Stimulated activated naive CD8-positive, alpha-beta T cell treated with anti-CD3 and anti-CD28 coated beads, Interleukin-15, Interleukin-2, amounts not matched to agents 100 ng/mL and 50 ng/mL, for 24 hours (primary cell): ENCODE data around the gene CNGA2.

Experiments used
- H3K27ac Mint-ChIP-seq: one replicate; pipeline ENCODE4 v1.8.0; 2021; ENCODE audit warnings: mild to moderate bottlenecking, mixed read lengths
- H3K27me3 Mint-ChIP-seq: one replicate; pipeline ENCODE4 v1.8.0; 2021; ENCODE audit warnings: mixed read lengths
- H3K36me3 Mint-ChIP-seq: one replicate; pipeline ENCODE4 v1.8.0; 2021; ENCODE audit warnings: low read depth, mixed read lengths
- H3K4me1 Mint-ChIP-seq: one replicate; pipeline ENCODE4 v1.8.0; 2021; ENCODE audit warnings: low read depth, mixed read lengths
- H3K4me3 Mint-ChIP-seq: one replicate; pipeline ENCODE4 v1.8.0; 2021; ENCODE audit warnings: mild to moderate bottlenecking, mixed read lengths
- H3K9me3 Mint-ChIP-seq: one replicate; pipeline ENCODE4 v1.8.0; 2021; ENCODE audit warnings: mixed read lengths

CNGA2 gene

DNA sequence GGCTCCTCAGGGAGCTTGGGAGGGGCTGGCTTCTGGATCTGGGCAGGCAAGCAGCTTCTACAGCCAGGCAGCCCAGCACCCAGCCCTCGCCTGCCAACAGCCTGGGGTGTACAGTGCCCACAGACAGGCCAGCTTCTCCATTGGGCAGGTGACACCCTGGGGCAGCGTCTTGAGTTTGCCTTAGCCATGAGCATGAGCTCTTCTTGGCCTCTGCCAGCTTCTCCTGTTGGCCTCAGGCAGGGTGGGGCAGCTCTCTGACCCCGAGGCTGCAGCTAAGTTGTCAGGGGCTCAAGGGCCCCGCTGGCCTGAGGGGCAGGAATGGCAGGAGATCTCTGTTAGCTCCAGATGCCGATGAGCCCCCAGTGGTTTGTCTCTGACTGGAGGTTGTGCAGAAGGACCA lies 7.8 kb upstream of the CNGA2 start:
- no peak overlapping the region for H3K4me3 Mint-ChIP-seq
- H3K36me3 Mint-ChIP-seq = no peaks in the 10 kb centered on the region
- no peaks in the 10 kb centered on the region for H3K9me3 Mint-ChIP-seq
- no peak overlapping the region for H3K27ac Mint-ChIP-seq
- H3K4me1 Mint-ChIP-seq = no peaks in the 10 kb centered on the region
- no peaks in the 10 kb centered on the region for H3K27me3 Mint-ChIP-seq

DNA sequence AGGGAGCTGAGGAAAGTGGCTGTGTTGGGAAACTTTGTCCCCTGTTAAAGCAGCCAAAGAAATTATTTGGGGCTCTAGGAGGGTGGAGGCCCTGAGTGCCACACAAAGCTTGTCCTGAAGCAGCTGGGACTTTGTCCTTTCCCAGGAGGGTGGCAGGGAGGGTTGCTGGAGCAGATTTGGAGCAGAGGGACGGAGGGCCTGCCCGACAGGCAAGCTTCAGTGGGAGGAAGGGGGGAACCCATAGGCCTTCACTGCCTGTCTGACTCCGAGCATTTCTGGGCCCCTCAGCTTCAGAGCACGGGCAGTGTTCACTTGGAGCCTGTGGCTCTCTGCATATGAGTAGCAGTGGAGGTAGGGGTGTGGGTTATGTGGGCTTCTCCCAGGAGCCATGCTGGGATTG lies 7.2 kb upstream of the CNGA2 start:
- no peaks in the 10 kb centered on the region for H3K9me3 Mint-ChIP-seq
- no peak overlapping the region for H3K4me3 Mint-ChIP-seq
- no peaks in the 10 kb centered on the region for H3K36me3 Mint-ChIP-seq
- no peak overlapping the region for H3K27ac Mint-ChIP-seq
- no peaks in the 10 kb centered on the region for H3K4me1 Mint-ChIP-seq
- H3K27me3 Mint-ChIP-seq = no peaks in the 10 kb centered on the region

DNA sequence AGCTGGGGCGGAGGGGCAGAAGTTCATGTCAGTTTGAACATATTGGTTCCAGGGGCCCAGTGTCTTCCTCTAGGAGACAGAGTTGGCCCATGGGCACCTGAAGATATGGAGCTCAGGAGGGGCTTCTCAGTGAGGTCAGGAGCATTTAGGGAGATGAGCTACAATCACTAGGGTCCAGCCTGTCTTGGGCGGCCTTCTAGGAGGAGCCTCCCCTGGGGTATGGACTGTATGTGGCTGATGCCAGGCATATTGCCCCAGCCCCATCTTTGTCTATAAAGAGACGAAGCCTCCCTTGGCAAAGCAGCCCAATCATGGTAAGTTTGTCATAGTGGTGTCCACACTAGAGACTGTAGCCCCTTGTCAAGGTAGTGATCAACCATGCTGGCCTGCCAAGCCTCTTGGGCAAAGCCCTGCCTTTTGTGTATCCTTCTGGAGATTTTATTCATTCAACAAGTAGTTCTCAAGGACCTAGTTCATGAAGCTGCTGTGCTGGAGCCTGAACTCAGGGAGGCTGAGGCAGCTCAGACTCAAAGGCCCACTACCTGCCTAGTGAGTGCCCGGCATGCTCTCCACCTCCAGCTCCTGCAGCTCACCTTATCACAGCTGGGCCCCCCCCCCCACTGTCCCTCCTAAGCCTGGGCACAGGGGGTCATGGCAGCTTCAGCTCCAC lies 5.4 kb upstream of the CNGA2 start:
- no peaks in the 10 kb centered on the region for H3K9me3 Mint-ChIP-seq
- H3K4me1 Mint-ChIP-seq = no peaks in the 10 kb centered on the region
- H3K27ac Mint-ChIP-seq = no peak overlapping the region
- no peak overlapping the region for H3K4me3 Mint-ChIP-seq
- H3K27me3 Mint-ChIP-seq = peaks cover 10% of the 10 kb centered on the region
- H3K36me3 Mint-ChIP-seq = no peaks in the 10 kb centered on the region

DNA sequence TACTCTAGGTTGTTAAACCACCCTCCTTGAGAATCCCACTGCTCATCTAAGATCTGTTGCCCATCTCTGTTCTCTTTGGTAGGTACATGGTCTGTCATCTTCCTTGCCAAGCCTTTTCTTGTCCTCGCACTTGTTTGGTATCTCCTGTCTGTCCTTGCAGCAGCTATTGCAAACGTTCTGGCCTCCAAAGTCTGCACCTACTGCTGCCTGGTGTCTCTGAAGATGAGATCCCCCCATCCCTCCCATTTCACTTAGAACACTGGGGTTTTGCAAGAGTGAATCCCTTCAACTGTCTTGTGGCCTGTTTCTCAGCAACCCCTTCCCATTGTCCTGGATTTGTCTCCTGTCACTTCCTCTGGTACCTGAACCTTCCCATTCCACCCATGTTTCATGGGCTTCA lies 673 bp downstream of the CNGA2 start:
- H3K36me3 Mint-ChIP-seq = no peaks in the 10 kb centered on the region
- H3K4me1 Mint-ChIP-seq = no peaks in the 10 kb centered on the region
- no peaks in the 10 kb centered on the region for H3K9me3 Mint-ChIP-seq
- H3K27ac Mint-ChIP-seq = no peak overlapping the region
- no peak overlapping the region for H3K4me3 Mint-ChIP-seq
- peaks cover 14% of the 10 kb centered on the region for H3K27me3 Mint-ChIP-seq

DNA sequence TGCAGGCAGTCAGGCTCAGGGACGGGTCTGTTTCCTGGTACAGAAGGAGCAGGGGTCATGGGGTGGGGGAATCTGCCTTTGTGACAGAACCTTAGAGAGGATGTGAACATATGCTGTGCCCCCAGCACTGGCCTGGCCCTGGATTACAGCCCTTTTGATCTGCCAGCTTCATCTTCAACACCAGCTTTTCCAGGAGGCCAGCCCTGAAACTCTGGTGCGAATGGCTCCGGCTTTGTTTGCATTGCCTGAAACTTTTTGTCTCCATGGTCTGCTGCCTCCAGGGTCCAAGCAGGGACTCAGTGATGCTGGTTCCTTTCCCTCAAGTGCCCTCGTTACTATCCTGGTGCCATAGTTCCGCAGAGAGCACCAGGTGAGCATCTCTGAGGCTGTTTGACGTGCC lies 2.1 kb downstream of the CNGA2 start:
- H3K36me3 Mint-ChIP-seq = no peaks in the 10 kb centered on the region
- H3K4me1 Mint-ChIP-seq = no peaks in the 10 kb centered on the region
- no peak overlapping the region for H3K27ac Mint-ChIP-seq
- no peaks in the 10 kb centered on the region for H3K9me3 Mint-ChIP-seq
- peaks cover 14% of the 10 kb centered on the region for H3K27me3 Mint-ChIP-seq
- no peak overlapping the region for H3K4me3 Mint-ChIP-seq

DNA sequence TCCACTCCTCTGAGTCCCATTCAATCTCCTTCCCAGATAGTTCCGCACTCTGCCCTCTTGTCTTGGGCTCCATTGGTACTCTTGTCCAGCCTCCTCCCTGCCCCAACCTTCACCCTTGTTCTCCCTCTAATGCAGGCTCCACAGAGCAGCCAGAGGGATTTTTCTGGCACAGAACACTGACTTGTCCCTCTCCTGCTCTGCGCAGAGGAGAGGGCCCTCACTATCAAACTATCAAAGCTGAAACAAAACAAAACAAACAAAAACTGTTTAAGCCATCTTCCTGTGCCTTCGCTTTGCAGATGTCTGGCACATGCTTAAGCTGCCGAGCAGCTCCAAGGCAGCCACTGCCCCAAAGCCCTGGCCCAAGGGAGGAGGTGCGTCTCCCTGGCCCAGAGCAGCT lies 2.9 kb downstream of the CNGA2 start:
- no peaks in the 10 kb centered on the region for H3K4me1 Mint-ChIP-seq
- H3K27me3 Mint-ChIP-seq = peaks cover 14% of the 10 kb centered on the region
- no peaks in the 10 kb centered on the region for H3K36me3 Mint-ChIP-seq
- no peak overlapping the region for H3K27ac Mint-ChIP-seq
- H3K9me3 Mint-ChIP-seq = no peaks in the 10 kb centered on the region
- H3K4me3 Mint-ChIP-seq = no peak overlapping the region

DNA sequence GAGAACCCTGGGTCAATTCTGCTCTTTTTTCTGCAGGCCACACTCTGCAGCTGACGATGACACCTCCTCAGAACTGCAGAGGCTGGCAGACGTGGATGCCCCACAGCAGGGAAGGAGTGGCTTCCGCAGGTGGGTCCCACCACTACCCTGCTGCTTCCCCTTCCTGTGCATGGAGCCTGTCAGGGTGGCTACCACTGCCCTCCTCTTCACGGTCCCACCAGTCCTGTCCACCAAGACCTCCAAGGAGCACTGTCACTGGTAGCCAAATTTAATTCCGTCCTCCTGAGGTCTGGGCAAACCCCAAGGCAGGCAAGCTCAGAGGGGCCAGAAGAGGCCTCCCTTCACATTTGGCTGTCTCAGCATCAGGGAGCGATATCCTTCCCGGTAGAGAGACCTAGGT lies 4.2 kb downstream of the CNGA2 start:
- Mint-ChIP-seq H3K27me3 (peaks cover 8% of the 10 kb centered on the region), H3K4me3 (no peak overlapping the region), H3K4me1 (no peaks in the 10 kb centered on the region), H3K27ac (no peak overlapping the region), H3K36me3 (no peaks in the 10 kb centered on the region), H3K9me3 (no peaks in the 10 kb centered on the region)

DNA sequence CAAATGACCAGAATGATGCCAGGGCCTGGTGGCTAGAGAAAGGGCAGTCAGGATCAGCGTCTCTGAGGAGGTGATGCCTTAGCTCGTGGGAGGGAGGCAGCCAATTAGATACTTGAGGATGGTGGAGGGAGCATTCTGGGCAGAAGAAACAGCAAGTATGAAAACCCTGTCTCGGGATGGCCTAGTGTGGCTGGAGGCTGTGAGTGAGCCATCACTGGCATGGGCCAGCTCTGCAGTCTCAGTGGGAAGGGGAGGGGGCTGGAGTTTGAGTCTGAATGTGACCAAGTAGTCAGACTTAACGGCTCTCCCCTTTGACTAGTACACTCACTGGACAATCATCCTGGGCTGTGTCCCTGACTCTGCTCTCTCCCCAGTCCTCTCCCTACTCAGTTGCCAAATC lies 7.1 kb downstream of the CNGA2 start:
- Mint-ChIP-seq H3K4me3 (no peak overlapping the region), H3K4me1 (no peaks in the 10 kb centered on the region), H3K27me3 (no peaks in the 10 kb centered on the region), H3K9me3 (no peaks in the 10 kb centered on the region), H3K27ac (no peak overlapping the region), H3K36me3 (no peaks in the 10 kb centered on the region)

DNA sequence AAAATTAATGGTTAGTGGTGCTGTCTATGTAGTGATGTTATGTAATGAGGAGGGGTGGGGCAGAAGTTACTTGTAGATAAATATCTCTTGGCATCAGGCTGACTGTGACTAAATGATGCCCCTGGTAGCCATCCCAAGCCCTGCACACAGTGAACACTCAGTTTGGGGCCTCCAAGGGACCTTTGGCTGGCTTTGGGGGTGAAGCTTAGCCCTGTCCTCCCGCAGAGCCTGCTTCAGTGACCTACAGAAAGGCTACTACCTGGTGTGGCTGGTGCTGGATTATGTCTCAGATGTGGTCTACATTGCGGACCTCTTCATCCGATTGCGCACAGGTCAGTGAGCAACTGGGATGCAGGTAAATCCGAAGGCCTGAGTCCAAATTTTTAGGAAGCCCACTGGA lies 7.8 kb downstream of the CNGA2 start:
- Mint-ChIP-seq H3K9me3 (no peaks in the 10 kb centered on the region), H3K27me3 (no peaks in the 10 kb centered on the region), H3K4me1 (no peaks in the 10 kb centered on the region), H3K36me3 (no peaks in the 10 kb centered on the region), H3K4me3 (no peak overlapping the region), H3K27ac (no peak overlapping the region)

DNA sequence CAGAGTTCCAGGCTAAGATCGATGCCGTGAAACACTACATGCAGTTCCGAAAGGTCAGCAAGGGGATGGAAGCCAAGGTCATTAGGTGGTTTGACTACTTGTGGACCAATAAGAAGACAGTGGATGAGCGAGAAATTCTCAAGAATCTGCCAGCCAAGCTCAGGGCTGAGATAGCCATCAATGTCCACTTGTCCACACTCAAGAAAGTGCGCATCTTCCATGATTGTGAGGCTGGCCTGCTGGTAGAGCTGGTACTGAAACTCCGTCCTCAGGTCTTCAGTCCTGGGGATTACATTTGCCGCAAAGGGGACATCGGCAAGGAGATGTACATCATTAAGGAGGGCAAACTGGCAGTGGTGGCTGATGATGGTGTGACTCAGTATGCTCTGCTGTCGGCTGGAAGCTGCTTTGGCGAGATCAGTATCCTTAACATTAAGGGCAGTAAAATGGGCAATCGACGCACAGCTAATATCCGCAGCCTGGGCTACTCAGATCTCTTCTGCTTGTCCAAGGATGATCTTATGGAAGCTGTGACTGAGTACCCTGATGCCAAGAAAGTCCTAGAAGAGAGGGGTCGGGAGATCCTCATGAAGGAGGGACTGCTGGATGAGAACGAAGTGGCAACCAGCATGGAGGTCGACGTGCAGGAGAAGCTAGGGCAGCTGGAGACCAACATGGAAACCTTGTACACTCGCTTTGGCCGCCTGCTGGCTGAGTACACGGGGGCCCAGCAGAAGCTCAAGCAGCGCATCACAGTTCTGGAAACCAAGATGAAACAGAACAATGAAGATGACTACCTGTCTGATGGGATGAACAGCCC lies 9.3 kb downstream of the CNGA2 start:
- no peak overlapping the region for H3K4me3 Mint-ChIP-seq
- no peaks in the 10 kb centered on the region for H3K36me3 Mint-ChIP-seq
- H3K4me1 Mint-ChIP-seq = no peaks in the 10 kb centered on the region
- H3K27me3 Mint-ChIP-seq = no peaks in the 10 kb centered on the region
- no peaks in the 10 kb centered on the region for H3K9me3 Mint-ChIP-seq
- H3K27ac Mint-ChIP-seq = no peak overlapping the region

DNA sequence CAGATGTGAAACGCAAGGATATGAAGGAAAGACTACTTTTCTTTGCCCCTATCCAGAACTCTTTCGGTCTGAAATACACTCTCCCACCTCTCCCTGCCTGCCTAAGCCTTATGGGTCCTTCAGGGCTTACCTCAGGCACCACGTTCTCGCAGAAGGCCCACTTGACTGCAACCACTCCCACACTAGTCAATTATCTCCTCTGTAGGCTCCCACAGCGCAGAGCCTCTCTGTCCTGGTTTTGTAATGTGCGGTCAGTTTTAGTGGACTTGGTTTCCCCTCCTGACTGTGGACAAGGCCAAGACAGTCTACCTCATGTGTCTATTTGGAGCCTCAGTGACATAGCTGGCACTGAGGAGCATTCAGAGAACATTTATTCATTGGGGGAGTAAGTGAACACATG lies 11.1 kb downstream of the CNGA2 start:
- Mint-ChIP-seq H3K27ac (no peak overlapping the region), H3K4me3 (no peak overlapping the region), H3K4me1 (no peaks in the 10 kb centered on the region)

DNA sequence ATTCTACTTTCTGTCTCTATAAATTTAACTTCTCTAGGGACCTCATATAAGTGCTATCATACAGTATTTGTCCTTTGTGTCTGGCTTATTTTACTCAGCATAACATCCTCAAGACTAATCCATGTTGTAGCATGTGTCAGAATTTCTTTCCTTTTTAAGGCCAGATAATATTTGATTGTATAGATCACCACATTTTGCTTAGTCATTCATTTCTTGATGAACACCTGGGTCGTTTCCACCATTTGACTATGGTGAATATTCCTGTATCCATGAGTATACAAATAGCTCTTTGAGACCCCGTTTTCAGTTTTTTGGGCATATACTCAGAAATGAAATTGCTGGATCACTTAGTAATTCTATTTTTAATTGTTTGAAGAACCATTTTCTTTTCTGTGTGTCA lies 12.0 kb downstream of the CNGA2 start:
- no peaks in the 10 kb centered on the region for H3K36me3 Mint-ChIP-seq
- H3K27me3 Mint-ChIP-seq = peaks cover 10% of the 10 kb centered on the region
- no peak overlapping the region for H3K4me3 Mint-ChIP-seq
- no peaks in the 10 kb centered on the region for H3K4me1 Mint-ChIP-seq
- H3K9me3 Mint-ChIP-seq = no peaks in the 10 kb centered on the region
- H3K27ac Mint-ChIP-seq = no peak overlapping the region

More for the DNA sequence above, 11.1 kb downstream of the CNGA2 start:
- Mint-ChIP-seq H3K9me3 (no peaks in the 10 kb centered on the region), H3K27me3 (peaks cover 2% of the 10 kb centered on the region), H3K36me3 (no peaks in the 10 kb centered on the region)

DNA sequence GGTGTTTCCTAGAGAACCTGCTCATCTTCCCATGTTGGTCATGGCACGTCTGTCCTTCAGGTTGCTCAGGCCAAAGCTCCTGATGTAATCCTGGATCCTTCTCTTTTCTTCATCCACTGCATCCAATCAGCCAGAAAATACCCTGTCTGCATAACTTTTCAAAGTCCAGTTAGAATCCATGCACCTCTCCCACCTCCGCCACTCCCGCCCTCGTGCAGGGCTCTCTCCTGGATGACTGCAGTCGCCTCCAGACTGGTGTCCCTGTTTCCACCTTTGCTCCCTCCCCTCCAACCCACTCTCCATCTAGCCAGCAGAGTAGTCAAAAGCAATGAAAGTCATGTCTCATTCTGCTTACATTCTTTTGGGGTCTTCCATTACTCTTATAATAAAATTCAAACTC lies 16.0 kb downstream of the CNGA2 start:
- Mint-ChIP-seq H3K9me3 (no peaks in the 10 kb centered on the region), H3K27ac (no peak overlapping the region), H3K36me3 (no peaks in the 10 kb centered on the region), H3K27me3 (peaks cover 15% of the 10 kb centered on the region), H3K4me1 (no peaks in the 10 kb centered on the region), H3K4me3 (no peak overlapping the region)

DNA sequence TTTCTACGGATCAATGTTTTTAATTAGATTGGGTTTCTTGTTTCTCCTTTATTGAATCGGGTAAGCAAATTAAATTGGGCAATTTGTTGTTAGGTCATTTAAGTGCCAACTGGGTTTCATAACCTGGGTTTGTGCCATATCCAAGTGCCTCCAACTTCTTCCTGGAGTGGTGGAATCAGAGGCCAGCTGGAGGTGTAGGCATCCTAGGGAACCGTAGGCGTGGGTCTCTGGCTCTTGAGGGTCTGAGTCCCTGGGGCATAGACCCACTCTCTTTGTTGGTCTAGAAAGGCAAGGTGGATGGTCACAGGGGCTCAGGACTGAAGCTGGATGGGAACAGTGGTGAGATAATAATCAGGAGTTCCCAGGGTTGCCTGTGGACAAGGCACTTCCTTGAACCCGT lies 18.3 kb downstream of the CNGA2 start:
- no peaks in the 10 kb centered on the region for H3K4me1 Mint-ChIP-seq
- no peaks in the 10 kb centered on the region for H3K36me3 Mint-ChIP-seq
- H3K27me3 Mint-ChIP-seq = peaks cover 15% of the 10 kb centered on the region
- no peak overlapping the region for H3K27ac Mint-ChIP-seq
- H3K9me3 Mint-ChIP-seq = no peaks in the 10 kb centered on the region
- H3K4me3 Mint-ChIP-seq = no peak overlapping the region

DNA sequence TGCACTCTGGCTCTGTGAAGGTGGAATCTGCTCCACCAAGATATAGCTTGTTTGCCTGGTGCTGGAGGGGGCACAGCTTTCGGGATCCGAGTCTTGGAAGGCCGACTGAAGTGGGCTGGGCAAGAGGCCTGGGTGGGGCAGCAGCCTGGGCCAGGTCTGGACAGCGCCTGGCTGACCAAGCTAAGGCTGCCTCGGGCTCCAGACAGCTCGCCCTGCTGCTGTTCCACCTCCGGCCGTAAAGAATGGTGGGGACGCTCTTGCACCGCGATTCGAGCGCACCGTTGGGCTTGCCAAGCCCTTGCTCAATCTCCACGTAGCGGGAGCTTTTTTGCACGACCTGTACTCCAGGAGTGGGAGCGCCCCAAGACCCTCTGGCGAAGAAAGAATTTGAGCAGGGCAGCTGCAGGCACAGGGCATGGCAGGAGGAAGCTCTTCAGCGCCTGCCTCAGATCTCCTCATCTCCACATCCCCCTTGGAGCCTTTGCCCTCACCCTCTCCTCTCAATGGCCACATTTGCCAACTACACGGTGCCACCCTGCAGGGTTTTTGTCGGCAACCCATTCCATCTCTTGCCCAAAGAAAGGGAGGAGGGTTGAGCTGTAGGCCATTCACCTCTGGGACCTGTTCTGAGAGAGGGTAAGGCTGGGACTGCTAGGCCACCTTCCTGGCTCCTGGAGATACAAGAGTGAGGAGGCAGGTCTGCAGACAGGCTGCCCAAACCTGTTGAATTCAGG lies 18.9 kb downstream of the CNGA2 start:
- Mint-ChIP-seq H3K27me3 (peaks cover 15% of the 10 kb centered on the region), H3K4me3 (no peak overlapping the region), H3K27ac (no peak overlapping the region), H3K9me3 (no peaks in the 10 kb centered on the region), H3K36me3 (no peaks in the 10 kb centered on the region), H3K4me1 (no peaks in the 10 kb centered on the region)
